Measurements from ENCODE around the gene DENND1A. TPM values are rescaled to one million over a fixed set of nuclear protein-coding genes. Genes with fewer than 3 reads are reported as not detected.

DENND1A gene
- total RNA-seq, 1 donor from 2014 or later: 48.1 TPM

DNA sequence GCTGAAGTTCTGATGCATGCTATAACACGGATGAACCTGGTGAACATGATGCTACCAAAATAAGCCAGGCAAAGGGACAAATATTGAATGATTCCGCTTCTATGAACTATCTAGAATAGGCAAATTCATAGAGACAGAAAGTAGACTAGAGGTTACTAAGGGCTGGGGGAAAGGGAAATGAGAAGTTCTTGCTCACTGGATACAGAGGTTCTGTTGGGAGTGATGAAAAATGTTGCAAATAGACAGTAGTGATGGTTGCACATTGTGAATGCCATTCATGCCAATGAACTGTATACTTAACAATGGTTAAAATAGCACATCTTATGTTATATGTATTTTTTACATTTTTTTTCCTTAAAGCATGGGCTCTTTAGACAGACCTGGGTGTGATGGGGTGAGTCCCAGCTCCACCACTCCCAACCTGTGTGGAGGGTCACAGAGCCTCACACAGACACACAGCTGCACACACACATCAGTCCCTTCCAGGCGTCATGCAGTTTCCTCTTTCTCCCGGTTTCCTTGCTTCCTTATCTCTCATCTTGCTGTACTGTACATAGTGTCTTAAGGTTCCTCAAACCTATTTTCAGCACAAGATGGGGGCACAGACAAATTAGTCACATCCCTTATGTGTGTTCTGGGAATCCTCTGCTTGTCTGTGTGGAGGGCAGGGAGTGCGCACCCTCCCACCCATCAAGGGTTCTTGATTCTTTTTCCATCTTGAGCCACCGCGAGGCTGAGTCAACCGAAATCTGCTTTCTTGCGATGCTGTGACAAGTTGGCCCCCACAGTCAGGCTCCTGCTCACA lies 381.0 kb downstream of the DENND1A start:
- no peak for TF ChIP-seq EZH2phosphoT487 (IDR thresholded peaks at IDR 0.05)
- TF ChIP-seq, protein P1, sequence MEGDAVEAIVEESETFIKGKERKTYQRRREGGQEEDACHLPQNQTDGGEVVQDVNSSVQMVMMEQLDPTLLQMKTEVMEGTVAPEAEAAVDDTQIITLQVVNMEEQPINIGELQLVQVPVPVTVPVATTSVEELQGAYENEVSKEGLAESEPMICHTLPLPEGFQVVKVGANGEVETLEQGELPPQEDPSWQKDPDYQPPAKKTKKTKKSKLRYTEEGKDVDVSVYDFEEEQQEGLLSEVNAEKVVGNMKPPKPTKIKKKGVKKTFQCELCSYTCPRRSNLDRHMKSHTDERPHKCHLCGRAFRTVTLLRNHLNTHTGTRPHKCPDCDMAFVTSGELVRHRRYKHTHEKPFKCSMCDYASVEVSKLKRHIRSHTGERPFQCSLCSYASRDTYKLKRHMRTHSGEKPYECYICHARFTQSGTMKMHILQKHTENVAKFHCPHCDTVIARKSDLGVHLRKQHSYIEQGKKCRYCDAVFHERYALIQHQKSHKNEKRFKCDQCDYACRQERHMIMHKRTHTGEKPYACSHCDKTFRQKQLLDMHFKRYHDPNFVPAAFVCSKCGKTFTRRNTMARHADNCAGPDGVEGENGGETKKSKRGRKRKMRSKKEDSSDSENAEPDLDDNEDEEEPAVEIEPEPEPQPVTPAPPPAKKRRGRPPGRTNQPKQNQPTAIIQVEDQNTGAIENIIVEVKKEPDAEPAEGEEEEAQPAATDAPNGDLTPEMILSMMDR (IDR thresholded peaks at IDR 0.05): no peak
- no peak for TF ChIP-seq EZH2 (IDR thresholded peaks at IDR 0.05)
- no peak overlapping the region for H3K27ac ChIP-seq
- peaks cover 34% of the 10 kb centered on the region for H3K4me1 ChIP-seq
- no peaks in the 10 kb centered on the region for H3K9me3 ChIP-seq (ENCODE audit: low read depth)
- no peaks in the 10 kb centered on the region for H3K27me3 ChIP-seq
- H3K9ac ChIP-seq: no peak overlapping the region
- no peaks in the 10 kb centered on the region for H3K36me3 ChIP-seq
- no peak overlapping the region for H3K27ac Mint-ChIP-seq
- no peak for DNase-seq (ENCODE audit: low spot score)
- no peak overlapping the region for H2AFZ ChIP-seq (replicated peaks)
- H3K4me3 Mint-ChIP-seq: no peak overlapping the region
- peak overlapping the region; percentile 61 for H3K4me2 ChIP-seq
- H3K27me3 Mint-ChIP-seq (ENCODE audit: insufficient read depth, low read depth): peaks cover 10% of the 10 kb centered on the region
- no peaks in the 10 kb centered on the region for H4K20me1 ChIP-seq (ENCODE audit: low read depth)
- H3K4me3 ChIP-seq: no peak overlapping the region
- H3F3A ChIP-seq (ENCODE audit: low read depth): peaks cover 24% of the 10 kb centered on the region
- H3K9me3 Mint-ChIP-seq: no peaks in the 10 kb centered on the region
- H3K79me2 ChIP-seq (ENCODE audit: low read depth): no peaks in the 10 kb centered on the region
- H3K4me1 Mint-ChIP-seq: peaks cover 31% of the 10 kb centered on the region
- no peaks in the 10 kb centered on the region for H3K36me3 Mint-ChIP-seq

- Histone ChIP-seq H3K27me3 (no peaks in the 10 kb centered on the region), H3K27ac (no peak overlapping the region), H3K79me2 (ENCODE audit: low read depth) (no peaks in the 10 kb centered on the region), H3K4me1 (peaks cover 19% of the 10 kb centered on the region), H3K9me3 (ENCODE audit: low read depth) (no peaks in the 10 kb centered on the region), H3K4me3 (no peak overlapping the region), H3F3A (ENCODE audit: low read depth) (peaks cover 18% of the 10 kb centered on the region), H3K36me3 (no peaks in the 10 kb centered on the region), H3K4me2 (no peak overlapping the region), H4K20me1 (ENCODE audit: low read depth) (peaks cover 20% of the 10 kb centered on the region), H2AFZ (replicated peaks) (no peak overlapping the region), H3K9ac (no peak overlapping the region)
- Mint-ChIP-seq H3K9me3 (no peaks in the 10 kb centered on the region), H3K27ac (no peak overlapping the region), H3K36me3 (no peaks in the 10 kb centered on the region), H3K4me3 (no peak overlapping the region), H3K4me1 (peaks cover 30% of the 10 kb centered on the region), H3K27me3 (ENCODE audit: insufficient read depth, low read depth) (peaks cover 16% of the 10 kb centered on the region)
- DNase-seq (ENCODE audit: low spot score): peak; percentile 57
- no peak for TF ChIP-seq EZH2phosphoT487 (IDR thresholded peaks at IDR 0.05)
- TF ChIP-seq, protein P1 (IDR thresholded peaks at IDR 0.05): peak; percentile 99
These were observed 385.7 kb downstream of the DENND1A start for GRCh38 chr9:123544007-123544827.

DNA sequence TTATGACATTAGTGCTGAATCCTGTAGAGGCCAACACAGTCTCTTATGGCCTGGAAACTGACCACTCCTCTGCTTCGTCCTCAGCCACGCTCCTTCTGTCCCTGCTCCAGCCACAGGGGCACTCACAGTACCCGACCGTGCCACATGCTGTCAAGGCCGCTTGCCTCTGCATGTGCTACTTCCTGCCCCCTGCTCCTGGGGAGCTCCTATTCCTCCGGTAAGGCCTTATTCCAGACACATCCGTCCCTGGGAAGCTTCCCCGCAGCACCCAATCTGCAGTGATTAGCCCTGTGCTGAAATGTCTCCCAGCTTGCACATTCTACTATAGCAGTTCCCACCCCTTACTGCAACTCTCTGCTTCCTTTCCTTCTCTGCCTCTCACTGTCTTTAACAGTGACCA lies 386.4 kb downstream of the DENND1A start:
- no peak overlapping the region for H2AFZ ChIP-seq (replicated peaks)
- no peak overlapping the region for H3K4me2 ChIP-seq
- no peaks in the 10 kb centered on the region for H3K36me3 ChIP-seq
- no peak for TF ChIP-seq EZH2 (IDR thresholded peaks at IDR 0.05)
- no peak for TF ChIP-seq EZH2phosphoT487 (IDR thresholded peaks at IDR 0.05)
- TF ChIP-seq, protein P1 (IDR thresholded peaks at IDR 0.05): no peak
- no peaks in the 10 kb centered on the region for H3K9me3 ChIP-seq (ENCODE audit: low read depth)
- H3F3A ChIP-seq (ENCODE audit: low read depth): peaks cover 18% of the 10 kb centered on the region
- Mint-ChIP-seq H3K4me3 (no peak overlapping the region), H3K36me3 (no peaks in the 10 kb centered on the region), H3K27me3 (ENCODE audit: insufficient read depth, low read depth) (peaks cover 16% of the 10 kb centered on the region), H3K4me1 (peaks cover 29% of the 10 kb centered on the region), H3K9me3 (no peaks in the 10 kb centered on the region), H3K27ac (no peak overlapping the region)
- no peak overlapping the region for H3K27ac ChIP-seq
- no peaks in the 10 kb centered on the region for H3K27me3 ChIP-seq
- H4K20me1 ChIP-seq (ENCODE audit: low read depth): peaks cover 20% of the 10 kb centered on the region
- peaks cover 17% of the 10 kb centered on the region for H3K4me1 ChIP-seq
- H3K4me3 ChIP-seq: no peak overlapping the region
- no peak for DNase-seq (ENCODE audit: low spot score)
- no peaks in the 10 kb centered on the region for H3K79me2 ChIP-seq (ENCODE audit: low read depth)
- H3K9ac ChIP-seq: no peak overlapping the region
